Hindlimb muscle (tissue), 1 donor: ENCODE data around the gene KIF5B. TPM values are rescaled to one million over a fixed set of nuclear protein-coding genes. Genes with fewer than 3 reads are reported as not detected.

Experiments used
- DNase-seq: peaks from one replicate; pipeline ENCODE4 v3.0.0-alpha.2; 2013
- polyA plus RNA-seq: library from polyadenylated mRNA; unstranded; fragments of 120-200 nt; gene quantifications from one replicate; pipeline ENCODE4 v1.2.1, GENCODE V29; 2013; ENCODE audit not compliant: insufficient read length

Gene KIF5B
- polyA plus RNA-seq, 1 donor: 123 TPM

DNA sequence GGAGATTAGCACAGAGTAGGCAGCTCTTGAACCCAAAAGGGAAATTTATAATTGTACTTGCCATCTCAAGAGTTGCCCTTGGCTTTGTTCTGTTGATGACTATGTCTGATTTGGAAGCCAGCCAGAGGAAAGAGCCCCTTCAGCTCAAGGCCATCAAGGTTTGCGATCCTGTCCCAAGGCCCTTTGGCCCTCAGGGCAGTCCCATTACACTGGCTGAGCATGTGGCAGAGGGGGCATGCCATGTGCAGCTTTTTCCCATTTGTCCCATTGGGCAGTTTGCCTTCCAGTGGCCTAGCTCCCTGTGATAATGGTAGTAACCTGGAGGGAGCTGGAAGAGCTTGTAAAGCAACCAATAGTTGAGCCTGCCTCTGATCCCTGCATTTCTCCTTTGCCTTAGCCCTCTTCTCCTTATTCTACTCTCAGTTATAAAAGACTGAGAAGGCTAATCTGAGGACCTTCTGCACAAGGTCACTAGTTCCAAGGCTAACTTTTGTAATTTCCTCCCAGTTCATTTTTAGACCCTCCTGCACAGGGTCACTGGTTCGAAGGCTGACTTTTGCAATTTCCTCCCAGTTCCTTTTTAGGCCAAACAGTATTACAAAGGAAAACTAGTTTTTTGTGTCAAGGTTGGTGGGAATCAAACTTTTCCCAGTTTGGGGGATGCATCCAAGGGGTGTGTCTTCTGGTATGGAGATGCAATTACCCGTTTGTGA lies 96.6 kb downstream of the KIF5B start:
- DNase-seq: no peak

Other genes starting within 250 kb of the KIF5B start
- gene ARHGAP12, start 127.6 kb downstream of the KIF5B start, polyA plus RNA-seq: 22.7 TPM